Stimulated activated CD8-positive, alpha-beta memory T cell treated with anti-CD3 and anti-CD28 coated beads, Interleukin-12 subunit alpha, Interleukin-12 subunit beta, amount 100 ng/mL, for 24 hours (primary cell): ENCODE measurements around the gene CD93.

Experiments
- DNase-seq: peaks from one replicate; pipeline ENCODE4 v3.0.0-alpha.2; 2020; ENCODE audit errors: extremely low read depth

The CD93 gene

GRCh38 chr20:23099791-23100719 lies 13.9 kb upstream of the CD93 start:
- DNase-seq: no peak

DNA sequence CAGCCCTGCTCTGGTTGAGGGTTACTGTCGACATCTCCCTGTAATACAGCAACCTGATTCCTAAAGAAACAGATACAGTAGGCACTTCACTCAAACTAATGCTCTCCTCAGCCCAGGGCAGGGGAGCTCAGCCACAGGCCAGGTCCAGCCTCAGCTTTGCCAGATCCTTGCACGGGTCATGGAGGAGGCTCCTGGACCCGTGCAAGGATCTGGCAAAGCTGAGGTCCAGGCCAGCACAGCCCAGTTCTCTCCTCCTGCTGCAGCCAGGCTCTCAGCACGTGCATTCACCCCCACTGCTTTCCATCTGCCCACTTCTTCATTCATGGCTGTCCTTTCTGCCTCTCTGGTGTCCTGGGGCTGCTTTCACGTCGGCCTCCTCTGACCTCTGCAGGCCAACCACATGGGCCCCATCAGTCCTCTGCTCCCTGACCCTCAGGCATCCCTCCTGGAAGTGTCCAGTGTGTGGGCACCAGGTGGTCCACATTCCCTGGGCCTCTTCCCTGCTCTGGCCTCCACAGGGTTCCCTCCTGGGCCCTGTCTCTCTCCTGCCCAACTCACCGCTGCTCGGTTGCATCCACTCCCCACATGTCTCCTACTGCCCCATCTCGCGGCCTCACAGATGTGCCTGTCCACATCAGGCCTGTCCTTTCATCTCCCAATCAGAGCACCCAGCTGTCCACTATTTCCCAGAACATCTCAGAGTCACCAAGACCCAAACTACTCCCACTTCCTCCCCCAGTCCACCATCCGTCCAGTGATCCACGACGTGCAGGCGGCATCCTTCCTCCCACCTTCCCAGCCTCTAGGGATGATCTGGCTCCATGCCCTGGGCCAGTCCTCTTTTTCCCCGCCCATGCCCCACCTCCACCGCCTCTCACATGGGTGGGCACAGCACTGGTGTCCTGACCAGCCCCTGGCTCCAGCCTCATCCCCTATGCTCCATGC lies 11.8 kb upstream of the CD93 start:
- DNase-seq: no peak

GRCh38 chr20:23096986-23097520 lies 10.9 kb upstream of the CD93 start:
- no peak for DNase-seq

- no peak for DNase-seq
Measured at GRCh38 chr20:23096097-23096496, 10.0 kb upstream of the CD93 start.

GRCh38 chr20:23095499-23095898 lies 9.4 kb upstream of the CD93 start:
- DNase-seq: no peak

GRCh38 chr20:23094927-23095326 lies 8.8 kb upstream of the CD93 start:
- no peak for DNase-seq

DNA sequence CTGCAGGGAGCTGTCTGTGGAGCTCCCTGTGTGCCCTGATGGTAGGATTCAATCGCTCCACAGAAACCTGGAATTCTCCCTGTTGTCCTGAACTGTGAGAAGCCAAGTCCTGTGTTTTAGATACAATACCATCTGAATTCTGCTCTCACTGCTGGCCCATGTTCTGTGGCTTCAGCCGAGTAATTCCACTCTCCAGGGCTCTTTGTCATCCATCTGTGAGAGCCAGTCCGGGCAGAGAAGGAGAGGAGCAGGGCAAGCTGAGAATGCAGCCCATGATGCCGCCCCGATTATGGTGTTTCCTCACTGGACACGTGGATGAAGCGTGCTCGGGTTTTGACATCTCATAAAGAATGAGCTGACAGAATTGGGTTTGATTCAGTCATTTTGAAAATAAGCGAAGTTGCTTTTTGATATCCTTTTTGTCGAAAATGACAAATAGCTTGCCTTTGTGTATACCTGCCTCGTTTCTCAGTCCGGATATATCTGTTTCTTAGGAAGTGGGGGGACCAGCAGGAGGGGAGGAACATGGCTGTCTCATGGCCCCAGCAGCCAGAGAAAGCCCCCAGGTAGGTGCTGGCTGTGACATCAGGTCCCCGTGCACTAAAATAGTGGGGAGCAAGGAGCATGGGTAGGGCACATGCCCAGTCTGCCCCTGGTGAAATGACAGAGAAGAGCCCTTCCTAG lies 8.2 kb upstream of the CD93 start:
- no peak for DNase-seq

GRCh38 chr20:23093613-23094012 lies 7.5 kb upstream of the CD93 start:
- DNase-seq: no peak

DNA sequence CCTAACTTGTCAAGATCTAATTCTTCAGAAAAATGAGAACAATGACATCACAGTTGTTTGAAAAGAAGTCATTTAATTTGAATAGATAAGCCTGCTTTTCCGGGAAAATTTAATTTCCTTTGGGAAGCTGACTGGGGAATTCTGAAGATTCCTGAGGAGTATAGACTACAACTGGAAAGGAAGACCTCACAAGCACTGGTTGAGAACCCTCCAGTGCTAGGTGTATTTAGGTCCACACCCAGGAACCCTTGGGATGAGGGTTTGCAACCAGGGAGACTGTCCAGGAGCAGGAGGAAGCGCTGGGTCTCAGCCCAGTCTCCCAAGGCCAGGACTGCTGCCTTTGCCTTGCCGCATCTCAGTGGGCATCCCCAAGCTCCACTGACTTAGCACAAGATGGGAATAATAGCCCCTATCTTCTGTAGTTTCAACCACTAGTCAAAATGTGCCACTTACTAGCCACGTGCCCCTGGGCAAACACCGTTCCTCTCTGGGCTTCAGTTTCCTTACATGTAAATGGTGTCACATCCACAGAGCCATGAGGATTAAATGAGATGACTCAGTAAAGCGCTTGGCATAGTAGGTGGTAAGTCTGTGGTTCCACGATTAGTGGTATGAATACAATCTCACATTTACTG lies 6.9 kb upstream of the CD93 start:
- no peak for DNase-seq

- DNase-seq: no peak
Measured at GRCh38 chr20:23092384-23092756, 6.2 kb upstream of the CD93 start.

- DNase-seq: no peak
Measured at GRCh38 chr20:23091721-23092383, 5.7 kb upstream of the CD93 start.

DNA sequence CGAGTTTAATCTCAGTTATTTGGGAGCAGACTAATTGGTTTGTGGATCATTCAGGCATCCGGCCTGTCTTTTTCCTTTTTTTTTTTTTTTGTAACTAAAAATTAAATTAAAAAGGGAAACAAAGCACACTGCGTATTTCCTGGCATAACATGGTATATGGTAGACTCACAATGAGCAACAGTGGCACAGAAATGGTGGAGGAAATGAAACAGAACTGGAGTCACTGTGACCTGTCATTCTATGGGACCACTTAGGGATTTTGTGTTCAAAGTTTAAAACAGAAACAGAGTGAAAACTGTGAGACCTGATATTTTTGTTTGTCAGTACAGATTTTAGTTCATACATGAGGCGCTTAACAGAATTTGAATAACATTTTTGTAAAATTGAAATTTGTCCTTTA lies 4.8 kb upstream of the CD93 start:
- no peak for DNase-seq

DNA sequence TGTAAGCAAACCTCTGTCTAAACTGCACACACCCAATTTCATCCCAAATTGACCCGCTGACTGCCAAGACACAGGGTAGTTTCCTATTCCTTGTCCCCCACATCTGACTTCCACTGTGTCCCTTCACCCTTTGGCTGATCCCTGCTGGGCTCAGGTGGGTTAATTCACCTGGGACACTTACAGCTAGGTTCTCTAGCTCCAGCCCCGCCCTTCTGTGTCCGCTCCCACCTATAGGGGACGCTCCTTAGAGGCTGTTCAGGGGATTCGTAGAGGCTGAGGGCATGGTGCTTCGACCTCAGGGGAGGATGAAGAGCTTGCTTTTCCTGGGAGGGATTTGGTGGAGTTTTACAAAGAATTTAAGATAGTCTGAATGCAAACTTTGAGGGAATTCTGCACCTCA lies 4.0 kb upstream of the CD93 start:
- no peak for DNase-seq

DNA sequence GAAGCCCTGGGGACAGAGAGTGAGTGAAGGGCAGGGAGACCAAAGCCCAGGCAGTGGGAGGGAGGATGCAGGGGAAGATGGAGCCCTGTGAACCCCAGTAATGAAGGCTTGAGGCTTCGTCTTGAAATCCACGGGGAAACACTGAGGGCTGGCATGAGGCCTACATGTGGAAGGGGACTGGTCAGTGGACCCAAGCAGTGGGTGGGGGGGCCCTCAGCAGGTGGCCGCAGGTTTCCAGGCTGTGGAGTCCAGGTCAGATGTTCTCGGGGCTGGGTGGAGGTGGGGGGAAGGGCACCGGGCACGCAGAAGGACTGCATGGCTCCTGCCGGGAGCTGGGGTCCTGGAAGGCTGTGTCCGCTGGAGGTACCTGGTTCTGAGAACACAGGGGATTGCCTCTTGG lies 2.7 kb upstream of the CD93 start:
- DNase-seq: no peak

- DNase-seq: no peak
Measured at GRCh38 chr20:23087587-23088251, 1.6 kb upstream of the CD93 start.

- DNase-seq: no peak
Measured at GRCh38 chr20:23086931-23087411, 847 bp upstream of the CD93 start.

DNA sequence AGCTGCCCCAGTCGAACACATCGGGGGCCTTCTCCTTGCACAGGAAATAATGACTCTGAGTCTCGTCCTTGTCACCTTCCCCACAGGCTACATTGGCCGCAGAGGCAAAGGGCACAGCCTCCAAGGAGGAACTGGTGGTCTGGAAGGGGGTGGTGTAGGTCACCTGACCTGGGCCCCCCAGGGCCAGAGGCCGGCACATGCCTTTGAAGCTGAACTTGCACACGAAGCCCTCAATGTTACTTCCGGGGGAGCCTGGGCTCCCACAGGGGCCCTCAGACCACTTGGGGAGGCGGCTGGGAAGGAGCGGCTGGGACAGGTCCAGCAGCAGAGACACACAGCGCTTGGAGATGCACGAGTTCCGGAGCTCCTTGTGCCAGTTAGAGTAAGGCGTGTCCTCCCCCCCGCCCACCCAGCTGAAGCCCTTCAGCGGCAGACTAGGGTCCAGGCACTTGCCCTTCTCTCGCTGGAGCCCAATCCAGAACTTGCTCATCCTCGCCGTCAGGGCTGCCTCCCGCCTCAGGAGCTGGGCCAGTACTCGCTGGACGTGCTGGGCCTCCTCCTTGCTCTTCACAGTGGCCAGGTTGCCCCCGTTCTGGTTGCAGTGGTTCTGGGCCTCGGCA lies 578 bp downstream of the CD93 start:
- no peak for DNase-seq

GRCh38 chr20:23084845-23085365 lies 1.2 kb downstream of the CD93 start:
- no peak for DNase-seq

- no peak for DNase-seq
Measured at GRCh38 chr20:23084282-23084844, 1.8 kb downstream of the CD93 start.
